HG03469 (cell line): ENCODE results near the gene TSPAN5.
"Not testable (repeated sequence)": the region's sequence is repeated elsewhere in the genome, so short reads cannot be mapped to it uniquely, and the experiment has no call there.

Experiments used
- ATAC-seq: cut with Tn5 transposase; IDR thresholded peaks from one replicate; pipeline ENCODE4 v1.9.1; 2021; ENCODE audit warnings: mild to moderate bottlenecking, moderate library complexity, moderate number of reproducible peaks; ENCODE audit not compliant: unreplicated experiment

TSPAN5 gene

DNA sequence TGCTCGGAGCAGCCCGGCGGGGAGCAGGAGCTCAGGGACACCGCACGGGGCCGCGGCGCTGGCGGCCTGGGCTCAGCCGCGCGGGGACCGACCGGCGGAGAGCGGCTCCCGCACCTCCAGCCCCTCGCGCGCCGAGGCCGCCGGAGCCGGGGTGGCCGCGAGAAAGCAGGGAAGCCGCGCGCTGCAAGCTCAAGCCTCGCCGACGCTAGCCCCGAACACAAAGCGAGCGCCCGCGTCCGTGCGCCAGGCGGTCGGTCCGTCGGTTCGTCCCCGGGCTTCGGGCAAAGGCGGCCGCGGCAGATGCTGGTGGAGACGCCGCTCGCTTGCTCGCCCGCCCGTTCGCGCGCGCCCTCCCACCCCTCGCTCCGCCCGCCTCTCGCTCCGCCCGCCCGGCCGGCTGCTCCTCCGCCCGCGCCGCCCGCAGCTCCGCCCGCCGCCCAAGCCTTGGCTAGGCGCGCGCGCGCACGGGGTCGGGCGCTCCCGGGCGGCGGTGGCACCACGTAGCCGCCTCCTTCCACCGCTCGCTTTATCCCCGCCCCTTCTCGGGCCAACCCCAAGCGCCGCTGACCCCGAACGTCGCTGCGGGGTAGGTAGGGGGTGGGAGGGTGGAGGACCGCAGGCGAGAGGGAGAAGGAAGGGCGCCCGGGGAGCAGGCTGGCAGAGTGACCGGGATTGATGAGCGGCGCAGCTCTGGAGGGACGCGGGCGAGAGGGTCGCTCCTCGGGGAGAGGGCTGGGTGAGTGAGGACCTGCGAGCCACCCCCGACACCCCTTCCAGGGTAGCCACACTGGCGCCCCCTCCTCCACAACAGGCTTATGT, at the start of gene TSPAN5:
TSPAN5 (minus strand) TSS at position 325 of the 819 bp plus-strand sequence.
- peak; percentile 38 for ATAC-seq

DNA sequence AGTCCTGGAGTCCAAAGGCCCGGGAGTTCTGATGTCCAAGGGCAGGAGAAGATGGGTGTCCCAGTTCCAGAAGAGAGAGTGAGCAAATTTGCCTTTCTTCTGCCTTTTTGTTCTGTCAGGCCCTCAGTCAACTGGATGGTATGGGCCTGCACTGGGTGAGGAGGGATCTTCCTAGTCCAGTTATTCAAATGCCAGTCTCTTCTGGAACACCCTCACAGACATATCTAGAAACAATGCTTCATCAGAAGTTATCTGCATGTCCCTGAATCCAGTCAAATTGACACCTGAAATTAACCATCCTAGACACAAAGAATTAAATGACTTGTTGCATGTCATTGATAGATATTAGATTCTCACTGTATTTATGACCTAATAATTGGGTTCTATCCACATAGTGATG, 48.5 kb upstream of the TSPAN5 start:
- no peak for ATAC-seq

DNA sequence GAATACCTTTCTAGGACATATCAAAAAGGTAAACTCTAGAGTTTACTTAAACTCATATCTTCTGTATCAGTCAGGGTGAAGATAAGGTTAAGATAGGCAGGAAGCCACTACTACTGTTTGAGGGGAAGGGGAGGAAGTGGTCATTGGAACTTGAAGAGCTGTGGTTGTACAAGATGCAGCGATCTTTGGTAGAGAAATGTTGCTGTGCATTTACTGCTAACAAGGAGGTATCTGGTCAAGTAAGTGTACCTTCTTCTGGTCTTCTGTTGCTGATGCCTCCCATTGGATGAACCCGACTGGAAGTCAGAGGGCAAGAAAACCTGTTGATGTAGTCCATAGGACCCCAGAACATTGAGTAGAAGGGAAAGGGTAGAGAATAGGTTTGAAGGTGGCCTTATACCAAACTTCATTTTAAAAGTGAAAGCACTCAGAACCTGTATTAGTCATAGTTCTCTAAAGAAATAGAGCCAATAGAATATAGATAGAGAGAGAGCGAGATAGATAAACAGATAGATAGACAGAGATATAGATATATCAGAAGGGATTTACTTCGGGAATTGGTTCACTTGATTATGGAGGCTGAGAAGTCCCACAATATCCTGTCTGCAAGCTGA, 47.9 kb upstream of the TSPAN5 start:
- ATAC-seq = no peak

DNA sequence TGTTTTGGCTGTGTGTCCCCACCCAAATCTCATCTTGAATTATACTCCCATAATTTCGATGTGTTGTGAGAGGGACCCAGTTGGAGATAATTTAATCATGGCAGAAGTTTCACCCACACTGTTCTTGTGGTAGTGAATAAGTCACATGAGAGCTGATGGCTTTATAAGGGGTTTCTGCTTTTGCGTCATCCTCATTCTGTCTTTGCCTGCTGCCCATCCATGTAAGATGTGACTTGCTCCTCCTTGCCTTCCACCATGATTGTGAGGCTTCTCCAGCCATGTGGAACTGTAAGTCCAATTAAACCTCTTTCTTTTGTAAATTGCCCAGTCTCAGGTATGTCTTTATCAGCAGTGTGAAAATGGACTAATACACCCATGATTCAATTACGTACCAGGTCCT, 47.2 kb upstream of the TSPAN5 start:
- not testable (repeated sequence) for ATAC-seq

DNA sequence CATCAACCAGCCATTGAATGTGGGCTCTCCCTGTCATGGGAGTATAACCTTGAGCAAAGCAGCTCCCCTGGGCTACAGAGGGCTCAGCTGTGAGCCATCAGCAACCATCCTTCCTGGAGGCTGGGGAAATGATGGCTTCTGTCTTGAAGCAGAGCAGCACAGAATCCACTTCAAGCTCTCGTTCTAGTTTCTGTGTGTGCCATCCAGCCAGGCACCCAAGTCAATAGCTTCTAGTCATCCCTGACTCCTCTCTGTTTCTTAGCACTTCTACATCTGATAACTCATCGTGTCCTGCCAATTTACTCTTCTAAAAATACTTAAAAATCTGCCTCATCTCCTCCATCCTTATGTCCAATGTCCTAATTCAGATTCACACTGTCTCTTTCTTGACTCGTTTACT, 42.2 kb upstream of the TSPAN5 start:
- ATAC-seq = no peak

DNA sequence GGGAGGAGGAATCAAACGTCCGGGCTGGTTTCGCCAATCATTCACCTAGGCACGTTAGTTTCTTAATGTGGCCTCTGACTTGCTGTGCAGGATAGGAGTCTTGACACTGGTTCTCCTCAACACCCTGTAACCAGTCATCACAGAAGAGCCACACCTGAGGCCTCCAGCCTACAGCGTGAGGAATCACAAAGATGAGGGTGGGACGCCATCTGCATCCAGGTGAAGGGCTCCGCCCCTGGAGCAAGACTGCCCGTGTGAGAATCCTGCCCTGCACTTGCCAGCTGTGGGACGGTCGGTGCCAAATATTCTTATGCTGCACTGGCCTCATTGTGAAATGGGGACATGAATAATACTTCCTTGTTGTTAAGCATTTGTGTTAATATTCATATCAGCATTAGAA, 35.7 kb upstream of the TSPAN5 start:
- no peak for ATAC-seq

DNA sequence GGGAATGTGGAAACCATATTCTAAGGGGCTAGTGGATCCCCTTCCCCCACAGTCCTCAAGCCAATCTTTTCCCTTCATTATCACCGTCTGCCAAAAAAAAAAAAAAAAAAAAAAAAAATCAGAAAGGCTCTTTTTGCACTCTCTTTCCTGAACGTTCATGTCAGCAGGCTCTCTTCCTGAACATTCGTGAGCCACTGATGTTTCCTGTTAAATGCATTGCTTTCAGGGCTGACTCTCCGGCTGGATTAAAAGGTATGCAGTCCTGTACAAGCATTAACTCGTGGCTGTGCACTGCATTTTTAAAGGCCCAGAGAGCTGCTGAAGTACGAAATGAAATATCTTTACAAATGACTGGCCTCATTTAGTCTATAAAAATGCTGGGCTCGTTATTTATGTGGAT, 34.0 kb upstream of the TSPAN5 start:
- ATAC-seq = no peak

DNA sequence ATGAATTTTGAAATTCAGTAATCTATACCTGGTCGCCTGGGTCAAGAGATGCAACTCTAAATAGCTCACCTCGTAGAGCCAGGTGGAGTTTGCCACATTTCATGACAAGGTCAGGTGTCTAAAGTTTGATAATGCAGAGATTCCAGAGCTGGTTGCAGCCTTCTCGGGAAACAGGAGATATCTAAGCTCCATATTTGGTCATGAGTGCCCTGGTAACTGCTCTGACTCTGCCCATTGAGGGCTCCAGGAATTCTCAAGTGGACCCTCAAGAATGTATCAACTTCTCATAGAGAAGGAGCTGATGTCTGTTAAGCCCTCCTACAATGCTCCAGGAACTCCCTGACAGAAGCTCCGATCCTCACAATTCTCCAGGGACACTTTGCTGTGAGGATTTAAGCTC, 33.2 kb upstream of the TSPAN5 start:
- no peak for ATAC-seq

DNA sequence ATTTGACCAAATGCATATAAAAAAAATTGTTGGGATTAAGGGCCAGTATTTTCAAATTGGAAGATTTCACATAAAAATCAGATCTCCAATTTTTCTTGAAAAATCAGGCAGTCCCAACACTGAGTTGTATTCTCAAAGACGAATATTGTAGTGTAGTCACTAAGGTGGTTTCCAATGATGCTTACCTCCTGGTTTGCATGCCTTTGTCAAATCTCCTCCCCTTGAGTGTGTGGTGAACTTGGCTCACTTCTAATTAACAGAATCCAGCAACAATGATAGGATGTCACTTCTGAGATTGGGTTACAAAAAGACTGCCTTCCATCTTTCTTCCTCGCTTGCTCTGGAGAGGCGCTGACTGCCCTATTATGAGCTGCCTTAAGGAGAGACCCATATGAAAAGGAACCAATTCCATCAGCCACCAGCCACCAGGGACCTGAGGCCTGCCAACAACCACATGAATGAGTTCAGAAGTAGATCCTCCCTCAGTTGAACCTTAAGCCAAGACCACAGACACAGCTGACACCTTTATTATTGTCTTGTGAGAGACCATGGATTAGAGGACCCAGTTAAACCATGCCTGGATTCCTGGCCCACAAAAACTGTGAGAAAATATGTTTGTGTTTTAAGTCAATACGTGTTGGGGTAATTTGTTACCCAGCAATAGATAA, 31.2 kb upstream of the TSPAN5 start:
- ATAC-seq = no peak

DNA sequence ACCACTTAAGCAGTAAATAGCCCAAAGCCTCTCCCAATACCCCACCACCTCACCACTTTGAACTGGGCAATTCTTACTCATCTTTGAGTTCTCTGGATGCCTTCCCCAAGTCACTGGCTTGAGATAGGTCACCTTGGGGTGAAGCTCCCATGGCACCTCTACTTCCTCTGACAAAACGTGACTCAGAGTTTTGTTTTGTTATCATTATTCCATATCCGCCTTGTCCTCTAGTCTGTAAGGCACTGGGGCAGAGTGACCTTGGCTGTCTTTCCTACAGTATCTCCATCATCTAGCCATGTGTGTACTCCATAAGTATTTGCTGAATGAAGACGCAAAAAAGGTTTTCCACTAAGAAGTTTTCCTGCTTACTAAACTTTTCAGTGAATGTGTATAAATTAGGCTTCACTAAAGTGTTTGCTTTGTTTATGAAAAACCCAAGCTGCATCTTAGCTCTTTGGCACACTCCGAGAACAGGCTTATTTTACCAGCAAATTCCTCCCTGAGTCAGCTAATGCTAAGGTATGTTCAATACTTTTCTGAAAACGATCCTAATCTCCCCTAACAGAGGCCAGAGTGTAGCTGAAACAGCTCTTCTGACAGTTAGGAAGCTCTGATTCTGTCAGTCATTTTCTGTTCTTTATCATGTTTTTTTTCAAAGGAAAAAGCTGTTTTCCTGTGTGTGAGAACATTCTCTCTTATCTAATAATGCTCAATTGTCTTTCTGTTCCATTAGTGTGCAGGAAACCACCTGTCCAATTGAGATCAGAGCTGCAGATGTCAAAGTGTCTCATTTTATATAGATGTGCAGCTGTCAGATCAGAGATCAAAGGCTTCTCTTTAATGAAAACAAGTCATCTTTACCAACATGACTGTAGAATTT, 30.2 kb upstream of the TSPAN5 start:
- no peak for ATAC-seq

DNA sequence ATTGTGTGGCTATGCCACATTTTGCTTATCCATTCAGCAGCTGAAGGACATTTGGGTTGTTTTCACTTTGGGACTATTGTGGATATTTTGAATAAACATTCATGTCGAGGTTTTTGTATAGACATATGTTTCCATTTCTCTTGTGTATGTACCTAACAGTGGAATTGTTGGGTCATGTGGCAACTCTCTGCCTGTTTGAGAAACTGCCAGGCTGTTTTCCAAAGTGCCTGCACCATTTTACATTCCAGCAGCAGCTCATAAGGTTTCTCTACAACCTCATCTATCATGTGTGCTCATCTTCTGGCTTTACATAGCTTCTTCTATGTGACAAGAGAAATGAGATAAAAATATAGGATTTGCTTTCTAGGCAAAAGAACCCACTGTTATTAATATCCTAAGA, 29.5 kb upstream of the TSPAN5 start:
- ATAC-seq = no peak

DNA sequence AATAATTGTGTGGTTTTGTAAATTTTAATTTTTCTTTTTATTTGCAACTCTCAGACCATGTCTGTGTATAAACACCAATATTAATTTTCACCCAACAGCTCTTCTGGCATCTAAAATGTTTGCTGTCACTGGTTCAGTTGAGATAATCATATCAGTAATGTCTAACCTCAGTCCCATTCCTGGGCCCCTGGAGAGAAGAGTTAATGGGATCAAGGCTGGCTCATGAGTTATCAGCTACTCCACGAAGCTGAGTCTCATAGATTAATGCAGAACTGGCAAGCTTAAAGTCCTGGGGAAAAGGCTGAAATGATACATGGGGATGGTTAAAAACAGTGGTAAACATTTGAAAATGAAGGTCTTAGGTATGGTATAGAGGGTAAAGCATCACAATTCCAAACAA, 28.4 kb upstream of the TSPAN5 start:
- no peak for ATAC-seq

DNA sequence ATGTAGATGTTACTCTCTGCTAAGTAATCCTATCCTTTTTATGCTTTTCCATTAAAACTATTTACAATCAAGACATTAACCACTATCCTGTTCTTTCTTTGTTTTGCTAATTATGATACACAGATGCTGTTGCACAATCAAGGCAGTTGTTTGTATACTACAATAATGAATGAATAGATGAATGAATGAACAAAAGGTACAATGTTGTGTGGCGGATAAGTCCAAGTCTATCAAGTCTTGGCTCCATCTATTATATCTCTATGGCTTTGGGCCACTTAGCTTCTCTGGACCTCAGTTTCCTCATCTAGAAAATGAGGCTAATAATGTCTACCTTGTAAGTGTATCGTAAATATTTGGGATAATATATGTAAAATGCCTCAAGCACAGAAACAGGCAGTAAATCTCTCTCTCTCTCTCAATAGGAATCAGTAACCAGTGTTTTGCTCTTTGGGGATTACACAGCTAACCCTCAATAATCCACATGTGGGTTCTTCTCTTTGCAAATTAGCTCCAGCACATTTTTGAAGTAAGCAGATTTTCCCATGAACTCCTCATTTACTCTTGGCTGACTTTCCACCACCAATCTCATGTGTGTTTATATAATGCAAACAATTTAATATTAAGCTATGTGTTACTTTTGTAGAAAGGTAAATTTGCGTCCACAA, 27.8 kb upstream of the TSPAN5 start:
- no peak for ATAC-seq

DNA sequence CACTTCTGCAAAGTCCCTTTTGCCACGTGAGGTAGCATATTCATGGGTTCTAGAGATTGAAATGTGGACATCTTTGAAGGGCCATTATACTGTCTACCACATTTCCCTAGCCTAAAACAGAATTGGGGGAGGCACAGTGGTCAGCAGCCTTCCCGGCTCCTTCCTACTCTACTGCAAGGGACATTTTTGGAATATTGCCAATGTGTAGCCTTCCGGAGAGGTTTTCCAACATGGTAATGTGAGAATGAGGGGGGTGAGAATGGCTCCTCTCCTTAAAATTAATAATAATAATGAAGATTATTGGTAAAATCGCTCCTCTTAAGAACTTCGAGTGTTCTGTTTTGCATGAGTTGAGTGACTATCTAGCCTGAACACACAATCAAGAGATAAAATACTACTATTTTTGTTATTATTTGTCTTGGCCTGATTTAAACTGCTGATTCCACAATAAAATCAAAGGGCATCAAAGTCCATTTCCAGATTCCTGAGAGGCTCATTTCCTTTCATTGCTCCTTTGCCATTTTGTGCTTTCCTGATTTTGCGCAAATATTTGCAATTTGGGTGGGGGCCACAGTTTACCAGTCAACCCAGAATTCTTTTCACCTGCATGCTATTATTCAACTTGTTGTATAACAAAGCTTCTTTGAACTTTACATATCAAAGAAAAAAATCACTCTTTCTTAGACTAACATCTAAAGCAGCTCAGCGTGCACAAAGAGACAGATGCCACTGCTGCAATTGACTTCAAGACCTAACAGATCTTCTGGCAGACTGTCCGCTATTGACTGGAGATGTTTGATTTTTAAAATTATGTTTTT, 27.0 kb upstream of the TSPAN5 start:
- ATAC-seq = no peak

DNA sequence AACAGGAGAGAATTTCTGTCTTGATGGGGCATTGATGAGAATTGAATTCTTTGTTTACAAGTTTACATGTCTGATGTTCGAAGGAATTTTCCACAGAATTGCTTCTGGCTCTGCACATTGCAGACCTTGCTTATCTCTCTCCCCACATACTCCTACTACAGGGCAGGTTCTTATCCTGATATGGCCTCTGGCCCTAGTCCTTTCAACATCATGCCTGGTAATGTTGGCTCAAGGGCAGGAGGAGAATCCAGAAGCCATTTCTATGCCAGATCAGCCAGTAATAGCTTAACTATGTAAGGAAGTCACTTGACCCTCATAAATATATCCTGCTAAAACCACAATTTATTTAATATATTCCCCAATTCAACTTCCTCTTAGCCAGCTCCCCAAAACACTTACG, 24.3 kb upstream of the TSPAN5 start:
- no peak for ATAC-seq

DNA sequence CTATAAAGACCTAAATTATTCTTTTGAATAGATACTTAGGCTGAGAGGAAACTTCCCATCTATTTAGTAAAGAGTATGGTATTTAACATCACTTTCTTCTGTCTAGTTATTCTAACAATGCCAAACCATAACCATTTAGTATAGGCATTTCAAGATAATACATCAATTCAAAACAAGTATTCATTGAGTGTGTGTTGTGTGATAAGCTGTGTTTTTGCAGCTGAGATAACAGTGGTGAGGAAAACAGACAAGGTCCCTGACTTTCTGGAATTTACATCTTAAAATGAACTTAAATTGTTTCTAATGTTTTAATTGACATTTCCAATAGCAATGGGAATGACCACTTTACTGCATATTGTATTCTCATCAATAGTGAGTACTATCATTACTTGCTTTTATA, 22.4 kb upstream of the TSPAN5 start:
- ATAC-seq = no peak

DNA sequence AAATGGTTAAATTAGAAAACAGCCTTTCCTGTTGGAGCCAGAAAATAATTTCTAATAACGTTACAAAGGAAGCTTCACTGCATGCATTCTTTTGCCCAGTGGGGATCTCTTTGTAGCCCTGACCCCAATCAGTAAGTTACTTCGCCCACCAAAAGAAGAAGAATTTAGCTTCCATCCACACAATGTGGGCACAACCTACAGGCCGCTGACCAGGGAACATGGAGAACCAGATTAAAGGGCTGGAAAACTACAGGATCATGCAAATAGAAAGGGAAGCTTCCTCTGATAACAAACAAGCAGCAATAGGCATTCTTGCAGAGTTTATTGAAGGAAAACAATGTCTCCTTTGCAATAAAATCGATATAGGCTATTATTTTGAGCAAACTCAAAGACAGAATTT, 21.3 kb upstream of the TSPAN5 start:
- no peak for ATAC-seq

DNA sequence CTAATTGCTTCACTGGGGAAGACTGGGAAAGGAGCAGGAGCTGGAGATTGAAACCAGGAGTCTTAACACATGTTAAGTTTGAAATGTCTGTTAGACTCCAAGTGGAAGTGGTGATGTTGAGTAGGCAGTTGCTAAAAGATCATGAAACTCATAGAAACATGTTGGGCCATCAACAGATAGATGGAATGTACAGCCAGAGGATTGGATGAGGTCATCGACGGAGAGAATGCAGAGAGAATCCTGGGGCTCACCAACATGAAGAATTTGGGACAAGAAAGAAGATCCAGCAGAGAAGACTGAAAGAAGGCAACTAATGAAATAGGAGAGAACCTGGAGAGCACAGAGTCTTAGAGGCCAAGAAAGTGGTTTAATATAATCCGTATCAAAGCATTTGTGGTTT, 19.4 kb upstream of the TSPAN5 start:
- ATAC-seq = no peak

DNA sequence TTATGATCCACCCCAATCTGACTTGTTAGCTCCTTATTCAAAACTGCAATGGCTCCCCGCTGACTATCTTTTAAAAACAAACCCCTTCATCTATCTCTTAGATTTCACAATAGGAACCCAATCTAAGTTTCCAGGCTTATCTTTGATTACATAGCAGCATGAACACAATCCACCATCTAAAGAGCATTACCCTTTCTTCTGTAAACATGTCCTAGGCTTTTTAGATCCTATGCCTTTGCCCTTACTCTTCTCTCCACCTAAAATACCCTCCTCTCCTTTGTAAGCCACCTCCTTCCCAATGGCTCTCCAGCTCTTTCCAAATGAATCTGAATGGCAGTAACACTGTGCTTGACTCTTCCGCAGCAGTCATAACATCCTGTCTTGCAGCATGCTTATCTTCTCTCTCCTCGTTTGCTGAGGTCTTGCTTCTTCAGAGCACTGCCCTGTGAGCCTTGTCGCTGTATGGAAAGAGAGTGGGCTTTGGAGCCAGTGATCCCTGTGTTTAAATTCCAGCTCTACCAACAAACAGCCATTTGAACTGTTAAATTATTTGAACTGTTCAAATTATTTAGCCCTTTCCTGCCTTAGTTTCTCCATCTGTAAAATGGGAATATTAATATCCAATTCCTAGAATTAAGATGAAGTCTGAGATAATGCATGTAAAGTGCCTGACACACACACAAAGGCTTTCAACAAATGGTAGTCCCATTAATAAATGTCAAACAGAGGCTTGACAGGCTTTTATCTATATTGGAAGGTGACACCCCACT, 16.2 kb upstream of the TSPAN5 start:
- ATAC-seq = no peak
